ENCODE measurements around the gene C1orf21. TPM values are rescaled to one million over a fixed set of nuclear protein-coding genes. Genes with fewer than 3 reads are reported as not detected.

Gene C1orf21
- total RNA-seq, 1 donor from 2014 or later, result 31.8 TPM

DNA sequence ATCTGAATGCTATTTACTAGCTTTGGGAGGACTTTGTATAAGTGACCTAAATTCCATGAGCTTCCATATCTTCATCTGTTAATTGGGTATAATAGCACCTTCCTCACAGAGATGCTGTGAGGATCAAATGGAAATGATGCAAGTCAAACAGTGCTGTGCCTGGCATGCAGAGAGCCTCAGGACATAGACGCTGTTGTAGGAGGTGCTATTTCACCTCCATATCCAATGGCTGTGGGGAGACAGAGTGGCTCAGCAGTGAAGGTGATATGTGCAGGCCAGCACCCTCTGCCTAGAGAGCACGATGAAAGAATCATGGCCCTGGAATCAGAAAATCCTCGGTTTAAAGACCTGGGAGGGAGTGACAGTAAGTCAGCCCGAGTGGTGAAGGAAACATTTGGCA lies 16.0 kb upstream of the C1orf21 start:
- H3K4me3 Mint-ChIP-seq (ENCODE audit: unreplicated experiment), result no peak overlapping the region
- H3K27me3 Mint-ChIP-seq (ENCODE audit: unreplicated experiment), result no peaks in the 10 kb centered on the region
- no peaks in the 10 kb centered on the region for H3K9me3 Mint-ChIP-seq (ENCODE audit: unreplicated experiment)
- H3K27ac Mint-ChIP-seq (ENCODE audit: unreplicated experiment), result no peak overlapping the region
- no peak for DNase-seq (ENCODE audit: extremely low spot score, unreplicated experiment)
- no peaks in the 10 kb centered on the region for H3K4me1 Mint-ChIP-seq (ENCODE audit: unreplicated experiment)
- no peak for TF ChIP-seq CTCF (IDR thresholded peaks at IDR 0.05)
- no peaks in the 10 kb centered on the region for H3K36me3 Mint-ChIP-seq (ENCODE audit: unreplicated experiment)

GRCh38 chr1:184373155-184373554 lies 13.7 kb upstream of the C1orf21 start:
- no peak overlapping the region for H3K27ac Mint-ChIP-seq (ENCODE audit: unreplicated experiment)
- H3K36me3 Mint-ChIP-seq (ENCODE audit: unreplicated experiment), result no peaks in the 10 kb centered on the region
- no peaks in the 10 kb centered on the region for H3K4me1 Mint-ChIP-seq (ENCODE audit: unreplicated experiment)
- no peaks in the 10 kb centered on the region for H3K9me3 Mint-ChIP-seq (ENCODE audit: unreplicated experiment)
- H3K27me3 Mint-ChIP-seq (ENCODE audit: unreplicated experiment), result no peaks in the 10 kb centered on the region
- no peak for DNase-seq (ENCODE audit: extremely low spot score, unreplicated experiment)
- no peak for TF ChIP-seq CTCF (IDR thresholded peaks at IDR 0.05)
- no peak overlapping the region for H3K4me3 Mint-ChIP-seq (ENCODE audit: unreplicated experiment)

- Mint-ChIP-seq H3K27me3 (ENCODE audit: unreplicated experiment) (peaks cover 4% of the 10 kb centered on the region), H3K27ac (ENCODE audit: unreplicated experiment) (no peak overlapping the region), H3K4me1 (ENCODE audit: unreplicated experiment) (no peaks in the 10 kb centered on the region), H3K9me3 (ENCODE audit: unreplicated experiment) (no peaks in the 10 kb centered on the region), H3K4me3 (ENCODE audit: unreplicated experiment) (no peak overlapping the region), H3K36me3 (ENCODE audit: unreplicated experiment) (no peaks in the 10 kb centered on the region)
- DNase-seq (ENCODE audit: extremely low spot score, unreplicated experiment), result no peak
- TF ChIP-seq CTCF (IDR thresholded peaks at IDR 0.05), result no peak
These were observed 10.5 kb upstream of the C1orf21 start for GRCh38 chr1:184376369-184376768.

DNA sequence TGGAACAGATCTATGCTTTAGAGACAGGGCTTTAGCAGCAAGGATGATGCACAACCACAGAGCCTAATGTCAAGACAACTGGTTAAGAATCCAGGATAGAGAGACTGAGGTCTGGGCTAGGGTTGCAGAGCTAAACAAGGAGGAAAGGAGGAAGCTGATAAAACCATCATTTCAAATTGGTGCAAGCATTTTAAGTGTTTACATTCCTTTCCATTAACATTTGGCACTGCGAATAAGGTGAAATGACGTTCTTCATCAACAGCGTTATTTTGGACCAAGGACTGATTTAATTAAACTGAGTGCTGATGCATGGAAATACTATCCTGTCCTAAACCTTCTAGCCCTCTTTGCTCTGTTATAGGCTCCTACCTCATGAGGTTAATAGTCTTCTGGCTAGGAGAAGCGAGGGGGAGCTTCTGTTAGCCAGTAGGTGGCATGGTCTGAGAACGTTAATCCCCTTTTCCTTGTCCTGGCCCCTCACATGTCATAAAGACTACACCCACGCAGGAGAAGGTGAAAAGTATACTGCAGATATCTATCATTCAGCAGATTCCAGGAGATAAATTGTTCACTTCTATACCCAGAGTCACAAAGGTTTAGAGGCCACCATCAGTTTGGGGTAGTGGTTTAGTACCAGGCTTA lies 7.6 kb upstream of the C1orf21 start:
- no peak for DNase-seq (ENCODE audit: extremely low spot score, unreplicated experiment)
- no peaks in the 10 kb centered on the region for H3K4me1 Mint-ChIP-seq (ENCODE audit: unreplicated experiment)
- H3K36me3 Mint-ChIP-seq (ENCODE audit: unreplicated experiment), result no peaks in the 10 kb centered on the region
- H3K9me3 Mint-ChIP-seq (ENCODE audit: unreplicated experiment), result no peaks in the 10 kb centered on the region
- H3K4me3 Mint-ChIP-seq (ENCODE audit: unreplicated experiment), result no peak overlapping the region
- peaks cover 8% of the 10 kb centered on the region for H3K27me3 Mint-ChIP-seq (ENCODE audit: unreplicated experiment)
- no peak overlapping the region for H3K27ac Mint-ChIP-seq (ENCODE audit: unreplicated experiment)
- TF ChIP-seq CTCF (IDR thresholded peaks at IDR 0.05), result no peak

- no peak for TF ChIP-seq CTCF (IDR thresholded peaks at IDR 0.05)
- no peaks in the 10 kb centered on the region for H3K36me3 Mint-ChIP-seq (ENCODE audit: unreplicated experiment)
- H3K4me1 Mint-ChIP-seq (ENCODE audit: unreplicated experiment), result peaks cover under 1% of the 10 kb centered on the region
- H3K4me3 Mint-ChIP-seq (ENCODE audit: unreplicated experiment), result no peak overlapping the region
- no peak for DNase-seq (ENCODE audit: extremely low spot score, unreplicated experiment)
- no peak overlapping the region for H3K27ac Mint-ChIP-seq (ENCODE audit: unreplicated experiment)
- H3K9me3 Mint-ChIP-seq (ENCODE audit: unreplicated experiment), result no peaks in the 10 kb centered on the region
- peaks cover 11% of the 10 kb centered on the region for H3K27me3 Mint-ChIP-seq (ENCODE audit: unreplicated experiment)
These were observed 6.4 kb upstream of the C1orf21 start for GRCh38 chr1:184380468-184380867.
